Activated naive CD4-positive, alpha-beta T cell treated with anti-CD3 and anti-CD28 coated beads, Interleukin-2, amount 50 U/mL, for 24 hours (primary cell): ENCODE data around the gene PPCS.

Experiments used
- H3K27ac Mint-ChIP-seq: one replicate; pipeline ENCODE4 v1.8.0; 2021; ENCODE audit warnings: mild to moderate bottlenecking, mixed read lengths
- H3K27me3 Mint-ChIP-seq: one replicate; pipeline ENCODE4 v1.8.0; 2021; ENCODE audit warnings: mixed read lengths
- H3K36me3 Mint-ChIP-seq: one replicate; pipeline ENCODE4 v1.8.0; 2021; ENCODE audit warnings: mixed read lengths
- H3K4me1 Mint-ChIP-seq: one replicate; pipeline ENCODE4 v1.8.0; 2021; ENCODE audit warnings: mixed read lengths
- H3K4me3 Mint-ChIP-seq: one replicate; pipeline ENCODE4 v1.8.0; 2021; ENCODE audit warnings: mild to moderate bottlenecking, mixed read lengths
- H3K9me3 Mint-ChIP-seq: one replicate; pipeline ENCODE4 v1.8.0; 2021; ENCODE audit warnings: mixed read lengths

Gene PPCS

DNA sequence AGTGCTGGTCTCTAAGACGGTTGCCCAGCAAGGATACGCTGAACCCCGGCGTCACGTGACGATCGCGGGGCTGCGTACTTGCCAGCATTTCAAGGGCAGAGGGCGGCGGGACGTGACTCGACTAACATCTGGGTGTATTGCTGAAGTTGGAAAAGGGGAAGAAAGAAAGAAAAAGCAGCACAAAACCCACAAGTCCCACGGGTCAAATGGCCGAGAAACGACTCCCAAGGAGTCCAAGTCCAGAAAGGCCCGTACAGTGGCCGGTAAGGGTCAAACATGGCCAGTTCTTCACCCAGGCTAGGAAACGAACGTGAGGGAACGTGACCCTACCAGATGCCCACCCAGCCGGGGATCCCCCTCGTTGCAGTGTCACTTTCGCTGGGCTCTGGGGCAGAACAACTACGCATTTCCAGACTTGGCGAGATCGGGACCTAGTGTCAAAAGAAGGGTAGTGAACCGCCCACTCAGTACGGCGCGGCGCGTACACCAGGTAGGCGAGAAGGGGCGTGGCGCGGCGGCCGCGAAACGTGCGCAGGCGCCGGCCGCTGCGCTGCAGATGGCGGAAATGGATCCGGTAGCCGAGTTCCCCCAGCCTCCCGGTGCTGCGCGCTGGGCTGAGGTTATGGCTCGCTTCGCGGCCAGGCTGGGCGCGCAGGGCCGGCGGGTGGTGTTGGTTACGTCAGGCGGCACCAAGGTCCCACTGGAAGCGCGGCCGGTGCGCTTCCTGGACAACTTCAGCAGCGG lies at the start of gene PPCS, which contains the start of gene ZMYND12:
Gene PPCS, plus strand, starts transcription at position 534 of the 744 bp plus-strand sequence. Its CDS starts 23 bp downstream, at position 557.
Gene ZMYND12, minus strand, starts transcription at position 13 of the 744 bp plus-strand sequence. CDS start 25 bp downstream, outside the sequence.
- H3K27me3 Mint-ChIP-seq, result no peaks in the 10 kb centered on the region

DNA sequence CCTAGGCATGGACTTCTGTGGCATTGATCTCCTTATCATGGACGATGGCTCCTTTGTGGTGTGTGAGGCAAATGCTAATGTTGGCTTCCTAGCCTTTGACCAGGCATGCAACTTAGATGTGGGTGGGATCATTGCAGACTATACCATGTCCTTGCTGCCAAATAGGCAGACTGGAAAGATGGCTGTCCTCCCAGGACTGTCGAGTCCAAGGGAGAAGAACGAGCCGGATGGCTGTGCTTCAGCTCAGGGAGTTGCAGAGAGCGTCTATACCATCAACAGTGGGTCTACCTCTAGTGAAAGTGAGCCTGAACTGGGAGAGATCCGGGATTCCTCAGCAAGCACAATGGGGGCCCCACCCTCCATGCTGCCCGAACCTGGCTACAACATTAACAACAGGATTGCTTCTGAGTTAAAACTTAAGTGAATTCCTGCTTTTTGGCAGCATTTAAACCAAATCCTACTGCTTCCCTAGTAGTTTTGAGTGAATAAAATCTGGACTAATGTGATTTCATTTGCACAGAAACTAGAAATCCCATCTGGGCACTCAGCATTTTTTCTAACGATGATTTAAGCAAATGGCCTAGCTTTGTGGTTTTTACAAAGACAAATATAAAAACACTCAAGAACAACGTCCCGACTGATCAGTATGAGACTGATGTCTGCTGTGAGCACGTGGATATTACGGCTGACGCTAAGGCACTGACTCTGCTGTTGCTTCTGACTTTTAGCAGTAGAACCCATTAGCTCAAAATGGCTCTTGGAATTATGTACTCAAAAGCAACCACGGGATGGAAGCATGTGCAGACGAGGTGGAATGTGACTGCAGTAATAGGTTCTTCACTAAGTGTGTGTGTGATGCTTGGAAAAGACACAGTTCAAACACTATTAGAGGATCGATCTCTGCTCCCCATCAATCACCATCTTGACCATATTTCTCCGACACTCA lies 41.5 kb upstream of the PPCS start:
- H3K27me3 Mint-ChIP-seq, result peaks cover 4% of the 10 kb centered on the region
- H3K4me1 Mint-ChIP-seq, result no peaks in the 10 kb centered on the region
- no peak overlapping the region for H3K27ac Mint-ChIP-seq
- no peaks in the 10 kb centered on the region for H3K9me3 Mint-ChIP-seq
- H3K4me3 Mint-ChIP-seq, result no peak overlapping the region
- no peaks in the 10 kb centered on the region for H3K36me3 Mint-ChIP-seq

More for the DNA sequence above, at the start of gene PPCS, which contains the start of gene ZMYND12:
- peaks cover 13% of the 10 kb centered on the region for H3K36me3 Mint-ChIP-seq
- peaks cover 43% of the 10 kb centered on the region for H3K4me1 Mint-ChIP-seq
- peak within 1 kb of the TSS; percentile 93 for H3K4me3 Mint-ChIP-seq
- no peaks in the 10 kb centered on the region for H3K9me3 Mint-ChIP-seq
- peak within 1 kb of the TSS; percentile 99 for H3K27ac Mint-ChIP-seq

DNA sequence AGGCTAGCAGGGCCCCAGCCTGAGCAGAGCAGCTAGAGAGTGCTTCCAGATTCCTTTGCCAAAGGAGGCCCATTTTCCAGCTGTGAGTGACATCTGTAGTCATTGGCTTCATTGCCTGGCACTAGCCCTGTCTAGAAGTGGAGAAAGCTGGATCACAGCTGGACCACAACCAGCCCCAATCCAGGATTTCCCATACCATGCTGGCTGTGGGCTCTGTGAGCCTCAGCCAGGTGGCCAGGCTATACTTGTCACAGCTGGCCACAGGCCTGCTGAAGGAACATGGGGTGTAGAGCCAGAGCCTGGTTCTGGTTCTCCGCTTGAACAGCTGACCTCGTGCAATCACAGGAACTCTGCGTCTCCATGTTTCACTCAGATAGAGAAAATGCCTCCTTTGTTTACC lies 39.2 kb upstream of the PPCS start:
- Mint-ChIP-seq H3K9me3 (no peaks in the 10 kb centered on the region), H3K4me1 (no peaks in the 10 kb centered on the region), H3K36me3 (no peaks in the 10 kb centered on the region), H3K27ac (no peak overlapping the region), H3K27me3 (peaks cover 1% of the 10 kb centered on the region), H3K4me3 (no peak overlapping the region)

DNA sequence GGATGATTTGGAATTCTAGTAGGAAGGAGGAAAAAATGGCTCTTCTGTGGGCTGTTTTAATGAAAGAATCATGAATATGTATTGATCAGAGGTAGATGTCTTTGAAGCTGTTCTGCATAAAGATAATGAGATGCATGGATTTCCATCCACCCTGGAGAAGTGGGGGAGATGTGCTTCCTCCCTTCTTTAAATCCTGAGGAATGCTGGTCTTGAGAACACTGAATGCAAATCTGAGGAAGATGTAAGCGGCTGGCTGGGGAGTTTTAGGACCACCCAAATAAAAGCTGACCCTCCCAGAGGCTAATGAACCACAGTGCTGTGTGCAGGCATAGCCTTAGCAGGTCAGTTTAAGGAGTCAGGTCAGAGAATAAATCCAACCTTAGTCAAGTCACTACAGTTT lies 37.8 kb upstream of the PPCS start:
- Mint-ChIP-seq H3K9me3 (no peaks in the 10 kb centered on the region), H3K27ac (no peak overlapping the region), H3K4me1 (no peaks in the 10 kb centered on the region), H3K36me3 (no peaks in the 10 kb centered on the region), H3K4me3 (no peak overlapping the region), H3K27me3 (peaks cover 1% of the 10 kb centered on the region)

DNA sequence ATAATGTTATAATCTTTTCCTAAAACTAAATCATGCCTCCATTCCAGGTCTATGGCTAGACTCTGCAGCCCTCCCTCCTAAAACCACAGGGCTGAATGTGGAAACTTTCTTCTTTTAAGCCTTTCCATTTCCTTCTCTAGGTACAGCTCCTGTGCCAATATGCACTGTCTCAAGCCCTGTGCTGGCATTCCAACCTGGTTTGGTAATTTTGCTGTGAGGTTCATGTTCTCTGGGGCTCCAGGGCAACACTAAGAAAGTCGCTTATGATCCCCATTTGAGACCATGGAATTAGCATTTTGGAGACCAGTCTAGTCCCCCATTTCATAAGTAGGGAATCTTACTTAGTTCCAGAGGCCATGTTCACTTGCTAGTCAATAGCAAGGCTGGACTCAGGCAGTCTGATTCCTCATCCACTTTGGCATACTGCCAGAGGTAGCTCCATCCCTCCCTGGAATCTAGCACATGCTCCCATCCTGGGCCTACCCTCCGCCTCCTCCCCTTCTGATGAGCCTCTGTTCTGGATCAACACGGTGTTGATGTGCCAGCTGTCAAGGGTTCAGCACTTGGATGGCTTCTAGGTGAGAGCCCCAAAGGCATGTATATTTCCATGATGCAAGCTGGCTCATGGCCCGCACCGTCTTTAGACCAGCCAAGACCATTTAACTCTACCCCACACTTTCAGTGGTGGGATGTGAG lies 37.1 kb upstream of the PPCS start:
- H3K4me1 Mint-ChIP-seq, result no peaks in the 10 kb centered on the region
- H3K27me3 Mint-ChIP-seq, result no peaks in the 10 kb centered on the region
- no peak overlapping the region for H3K27ac Mint-ChIP-seq

DNA sequence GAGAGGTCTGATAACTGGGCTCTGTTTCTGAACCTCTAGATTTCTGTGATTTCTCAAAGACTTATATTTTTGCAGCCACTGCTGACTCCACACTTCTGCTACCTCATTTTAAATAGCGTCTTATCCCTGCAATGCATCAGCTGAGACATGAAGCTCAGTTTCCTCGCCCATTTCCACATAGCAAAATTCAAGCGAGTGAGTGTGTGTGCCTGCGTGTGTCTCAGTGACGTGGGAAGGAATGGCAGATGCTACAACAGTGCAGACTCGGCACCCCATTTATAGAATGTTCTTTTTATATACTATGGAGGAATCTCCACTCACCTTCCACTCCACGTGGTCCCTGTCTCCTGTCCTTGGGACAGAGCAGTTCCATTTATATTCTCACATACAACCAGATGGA lies 36.2 kb upstream of the PPCS start:
- Mint-ChIP-seq H3K27me3 (no peaks in the 10 kb centered on the region), H3K4me3 (no peak overlapping the region), H3K9me3 (no peaks in the 10 kb centered on the region), H3K27ac (no peak overlapping the region), H3K4me1 (no peaks in the 10 kb centered on the region), H3K36me3 (no peaks in the 10 kb centered on the region)

More for the DNA sequence above, 37.1 kb upstream of the PPCS start:
- Mint-ChIP-seq H3K36me3 (no peaks in the 10 kb centered on the region), H3K4me3 (no peak overlapping the region), H3K9me3 (no peaks in the 10 kb centered on the region)

DNA sequence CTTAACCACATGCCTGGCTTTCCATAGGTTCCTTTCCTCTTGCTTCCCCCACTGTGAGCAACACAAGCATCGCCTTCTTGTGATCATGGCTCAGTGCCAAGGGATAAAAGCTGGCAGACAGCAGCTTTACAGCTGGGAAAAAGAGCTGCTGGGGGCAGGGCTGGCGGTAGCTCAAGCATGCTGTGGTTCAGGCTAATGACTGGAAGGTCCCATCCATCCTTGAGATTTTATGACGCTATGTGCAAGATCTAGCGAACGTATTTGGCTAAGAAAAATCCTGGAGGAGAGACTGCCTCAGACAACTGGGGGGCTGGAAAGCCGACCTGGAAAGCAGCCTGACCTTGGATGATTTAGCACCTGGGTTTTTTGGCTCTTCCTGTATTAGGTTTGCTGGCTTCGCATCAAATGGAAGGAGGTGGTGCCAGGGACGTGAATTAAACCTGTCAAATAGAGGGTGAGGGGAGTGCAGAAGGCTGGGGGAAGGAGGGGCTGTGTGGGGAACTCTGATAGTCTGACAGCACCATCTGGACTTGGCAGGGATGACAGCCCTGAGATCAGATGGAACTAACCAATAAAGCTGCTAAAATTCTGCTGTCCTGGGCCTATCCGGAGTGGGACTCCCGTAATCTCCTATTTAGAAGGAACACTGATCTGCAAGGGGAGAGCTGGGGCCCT lies 35.3 kb upstream of the PPCS start:
- Mint-ChIP-seq H3K27me3 (no peaks in the 10 kb centered on the region), H3K9me3 (no peaks in the 10 kb centered on the region), H3K4me1 (no peaks in the 10 kb centered on the region), H3K4me3 (no peak overlapping the region), H3K36me3 (no peaks in the 10 kb centered on the region), H3K27ac (no peak overlapping the region)

DNA sequence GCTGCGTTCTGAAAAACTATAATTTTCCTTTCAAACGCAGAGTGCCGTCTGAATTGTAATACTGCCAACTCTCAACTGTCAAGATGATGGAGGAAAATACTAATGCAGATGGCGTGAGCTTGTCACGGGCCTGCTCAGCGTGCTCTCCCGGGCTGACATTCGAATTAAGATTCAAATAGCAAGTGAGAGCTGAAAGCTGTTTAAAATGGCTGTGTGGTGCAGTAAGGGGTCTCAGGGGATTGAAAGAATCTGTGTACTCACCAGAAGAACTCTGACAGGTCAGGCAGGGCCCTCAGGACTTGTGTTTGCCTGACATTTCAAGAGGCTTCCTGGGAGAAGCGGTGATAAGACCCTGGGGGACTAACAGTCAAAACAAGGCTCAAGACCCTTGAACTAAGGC lies 33.6 kb upstream of the PPCS start:
- Mint-ChIP-seq H3K9me3 (no peaks in the 10 kb centered on the region), H3K4me3 (no peak overlapping the region), H3K27ac (no peak overlapping the region), H3K4me1 (no peaks in the 10 kb centered on the region), H3K27me3 (no peaks in the 10 kb centered on the region), H3K36me3 (no peaks in the 10 kb centered on the region)

DNA sequence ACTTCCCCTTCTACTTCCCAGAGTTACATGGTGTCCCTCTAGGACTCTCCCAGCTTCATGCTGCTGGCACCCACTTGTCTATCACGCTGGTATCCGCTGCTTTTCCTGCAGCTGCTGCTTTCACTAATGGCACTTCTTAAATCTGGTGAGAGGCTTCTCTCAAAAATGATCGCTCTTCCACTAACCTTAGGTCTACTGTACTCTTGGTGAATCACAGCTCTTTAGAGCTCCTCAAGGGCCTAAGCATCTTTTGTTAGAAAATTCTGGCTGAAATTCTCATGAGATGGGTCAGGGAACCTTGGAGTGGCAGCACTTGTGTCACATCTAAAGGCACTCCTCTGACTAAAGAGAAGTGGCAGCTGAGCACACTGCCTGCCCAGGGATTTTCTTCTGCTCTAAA lies 32.7 kb upstream of the PPCS start:
- no peak overlapping the region for H3K27ac Mint-ChIP-seq
- H3K4me3 Mint-ChIP-seq, result no peak overlapping the region
- no peaks in the 10 kb centered on the region for H3K27me3 Mint-ChIP-seq
- H3K36me3 Mint-ChIP-seq, result no peaks in the 10 kb centered on the region
- H3K9me3 Mint-ChIP-seq, result no peaks in the 10 kb centered on the region
- no peaks in the 10 kb centered on the region for H3K4me1 Mint-ChIP-seq

DNA sequence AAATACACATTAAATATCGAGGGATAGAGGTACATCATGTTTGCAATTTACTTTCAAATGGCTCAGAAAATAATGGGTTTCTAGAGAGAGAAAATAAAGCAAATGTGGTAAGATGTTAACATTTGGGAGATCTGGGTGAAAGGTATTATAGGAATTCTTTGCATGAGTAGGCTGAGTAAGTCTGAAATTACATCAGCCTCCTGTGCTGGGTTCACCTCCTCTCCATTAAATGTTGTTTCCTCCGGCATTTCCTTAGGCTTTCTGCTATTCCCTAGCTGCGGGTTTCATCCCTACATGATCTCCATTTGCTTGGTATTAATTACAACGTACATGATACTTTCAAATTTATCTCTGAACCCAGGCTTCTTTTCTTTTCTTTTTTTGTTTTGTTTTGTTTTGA lies 32.1 kb upstream of the PPCS start:
- Mint-ChIP-seq H3K4me1 (no peaks in the 10 kb centered on the region), H3K27me3 (no peaks in the 10 kb centered on the region), H3K27ac (no peak overlapping the region), H3K36me3 (no peaks in the 10 kb centered on the region), H3K9me3 (no peaks in the 10 kb centered on the region), H3K4me3 (no peak overlapping the region)

DNA sequence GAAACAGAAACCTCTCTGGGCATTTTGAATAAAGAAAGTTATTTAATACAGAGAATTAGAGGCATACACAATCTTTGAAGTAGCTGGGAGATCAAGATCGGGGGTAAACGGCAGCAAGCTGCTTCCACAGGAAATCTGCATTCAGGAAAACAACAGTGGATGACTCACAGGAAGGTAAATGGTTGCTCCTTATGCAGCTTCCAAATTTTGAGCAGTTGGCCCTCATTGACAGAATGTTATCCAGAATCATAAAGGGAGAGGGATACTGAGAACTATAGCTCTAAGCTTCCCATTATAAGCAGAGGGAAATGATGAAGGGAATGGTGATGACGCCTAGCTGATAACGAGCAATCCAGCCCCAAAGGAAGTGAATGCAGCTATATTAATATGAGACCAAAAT lies 29.1 kb upstream of the PPCS start:
- no peaks in the 10 kb centered on the region for H3K4me1 Mint-ChIP-seq
- no peaks in the 10 kb centered on the region for H3K36me3 Mint-ChIP-seq
- no peak overlapping the region for H3K27ac Mint-ChIP-seq
- no peak overlapping the region for H3K4me3 Mint-ChIP-seq
- no peaks in the 10 kb centered on the region for H3K9me3 Mint-ChIP-seq
- H3K27me3 Mint-ChIP-seq, result no peaks in the 10 kb centered on the region

DNA sequence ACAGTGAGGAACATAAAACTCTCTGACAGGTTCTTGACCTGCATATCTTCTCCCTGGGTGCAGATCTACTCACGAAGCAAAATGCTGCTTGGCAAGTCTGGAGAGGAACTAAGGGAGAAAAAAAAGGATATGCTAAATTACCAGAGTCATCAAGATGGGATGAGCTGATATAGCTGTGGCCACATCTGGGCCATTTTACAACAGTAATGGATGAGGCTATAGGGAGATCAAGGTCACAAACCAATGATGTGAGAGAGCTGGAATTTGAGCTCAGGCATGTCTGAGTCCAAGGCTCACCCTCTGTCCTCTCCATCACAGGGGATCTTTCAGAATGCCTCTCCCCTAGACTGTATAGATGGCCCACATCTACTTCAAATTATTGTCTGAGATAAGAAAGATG lies 26.7 kb upstream of the PPCS start:
- Mint-ChIP-seq H3K4me1 (no peaks in the 10 kb centered on the region), H3K9me3 (no peaks in the 10 kb centered on the region), H3K27ac (no peak overlapping the region), H3K27me3 (no peaks in the 10 kb centered on the region), H3K36me3 (no peaks in the 10 kb centered on the region), H3K4me3 (no peak overlapping the region)

DNA sequence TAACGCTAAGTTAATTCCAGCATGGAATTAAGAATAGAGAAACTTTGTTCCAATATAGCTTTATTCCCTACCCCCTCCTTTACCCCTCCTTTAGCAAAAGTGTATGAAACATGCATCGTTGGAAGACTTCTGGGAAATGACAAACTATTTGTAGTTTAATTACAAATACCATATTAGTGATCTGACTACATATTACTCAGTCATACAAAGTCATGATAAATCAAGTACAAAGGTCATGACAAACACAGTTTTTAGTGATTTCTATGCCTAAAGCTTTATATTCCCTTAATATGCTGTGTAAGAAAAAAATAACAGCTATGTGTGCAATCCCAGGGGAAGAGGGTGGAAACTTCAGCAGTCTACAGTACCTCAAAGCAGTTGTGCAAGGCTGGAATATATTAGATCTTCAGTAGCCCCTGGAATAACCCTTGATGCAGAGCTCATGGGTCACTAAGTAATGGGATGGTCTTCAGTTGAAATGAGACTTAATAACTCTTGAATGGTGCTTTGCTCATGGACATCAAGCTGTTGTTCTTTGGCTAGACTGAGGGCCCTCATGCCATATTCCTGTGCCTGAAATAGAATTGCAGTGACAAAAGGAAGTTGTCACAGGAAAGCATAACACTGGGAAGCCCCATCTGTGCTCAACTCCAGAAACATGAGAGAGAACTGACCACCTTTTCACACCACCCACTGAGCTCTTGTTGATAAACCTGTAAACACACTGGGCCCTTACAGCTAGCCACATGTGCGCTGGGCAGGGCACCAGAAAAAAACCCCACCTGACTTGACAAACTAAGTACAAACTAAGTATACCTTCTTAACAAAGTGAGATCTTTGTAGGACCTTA lies 25.8 kb upstream of the PPCS start:
- Mint-ChIP-seq H3K4me3 (no peak overlapping the region), H3K27me3 (no peaks in the 10 kb centered on the region), H3K36me3 (no peaks in the 10 kb centered on the region), H3K27ac (no peak overlapping the region), H3K4me1 (no peaks in the 10 kb centered on the region), H3K9me3 (no peaks in the 10 kb centered on the region)

DNA sequence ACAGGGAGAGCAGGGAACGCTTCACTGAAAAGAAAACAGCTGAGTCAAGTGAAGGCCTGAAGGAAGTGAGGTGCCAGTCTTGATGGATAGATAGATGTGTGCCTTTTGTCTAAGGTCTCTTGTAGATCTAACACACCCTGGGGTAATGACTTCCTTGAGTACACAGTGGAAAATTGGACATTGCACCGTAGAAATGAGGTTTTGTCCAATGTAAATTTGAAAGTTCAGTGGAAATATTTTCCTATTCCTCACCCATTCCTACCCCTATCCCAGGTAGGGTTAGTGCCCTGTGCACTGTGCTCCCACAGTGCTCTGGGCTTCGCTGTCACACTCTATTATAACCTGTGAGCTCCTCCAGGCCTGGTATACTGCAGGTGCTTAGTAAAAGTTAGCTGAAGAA lies 24.8 kb upstream of the PPCS start:
- H3K27me3 Mint-ChIP-seq, result no peaks in the 10 kb centered on the region
- no peaks in the 10 kb centered on the region for H3K4me1 Mint-ChIP-seq
- no peaks in the 10 kb centered on the region for H3K9me3 Mint-ChIP-seq
- no peak overlapping the region for H3K4me3 Mint-ChIP-seq
- no peaks in the 10 kb centered on the region for H3K36me3 Mint-ChIP-seq
- no peak overlapping the region for H3K27ac Mint-ChIP-seq
